ENCODE data around the gene PRR11.
"Not testable (repeated sequence)": the region's sequence is repeated elsewhere in the genome, so short reads cannot be mapped to it uniquely, and the experiment has no call there.

PRR11 gene

GRCh38 chr17:59152925-59153324, 2.6 kb upstream of the PRR11 start:
- DNase-seq = no peak

DNA sequence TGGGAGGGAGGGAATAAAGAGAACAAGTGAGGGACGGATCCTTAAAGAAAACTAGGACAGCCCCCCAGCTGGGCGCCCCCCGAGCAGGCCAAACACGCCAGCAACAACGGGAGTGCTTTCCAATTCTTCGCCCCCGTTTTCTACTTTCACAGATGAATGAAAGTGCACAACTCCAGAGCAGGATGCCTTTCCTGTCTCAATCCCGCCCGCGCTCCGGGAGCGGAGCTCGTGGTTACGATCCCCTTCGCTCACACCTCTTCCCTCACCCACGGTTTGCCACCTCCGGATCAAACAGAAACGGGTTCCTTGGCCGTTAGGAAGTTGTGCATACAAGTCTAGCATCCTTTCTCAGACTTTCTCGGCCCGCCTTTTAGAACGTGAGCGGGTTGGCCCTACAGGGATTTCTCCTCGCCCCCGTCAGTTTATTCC, 1.2 kb upstream of the PRR11 start:
- peak; percentile 63 for DNase-seq

DNA sequence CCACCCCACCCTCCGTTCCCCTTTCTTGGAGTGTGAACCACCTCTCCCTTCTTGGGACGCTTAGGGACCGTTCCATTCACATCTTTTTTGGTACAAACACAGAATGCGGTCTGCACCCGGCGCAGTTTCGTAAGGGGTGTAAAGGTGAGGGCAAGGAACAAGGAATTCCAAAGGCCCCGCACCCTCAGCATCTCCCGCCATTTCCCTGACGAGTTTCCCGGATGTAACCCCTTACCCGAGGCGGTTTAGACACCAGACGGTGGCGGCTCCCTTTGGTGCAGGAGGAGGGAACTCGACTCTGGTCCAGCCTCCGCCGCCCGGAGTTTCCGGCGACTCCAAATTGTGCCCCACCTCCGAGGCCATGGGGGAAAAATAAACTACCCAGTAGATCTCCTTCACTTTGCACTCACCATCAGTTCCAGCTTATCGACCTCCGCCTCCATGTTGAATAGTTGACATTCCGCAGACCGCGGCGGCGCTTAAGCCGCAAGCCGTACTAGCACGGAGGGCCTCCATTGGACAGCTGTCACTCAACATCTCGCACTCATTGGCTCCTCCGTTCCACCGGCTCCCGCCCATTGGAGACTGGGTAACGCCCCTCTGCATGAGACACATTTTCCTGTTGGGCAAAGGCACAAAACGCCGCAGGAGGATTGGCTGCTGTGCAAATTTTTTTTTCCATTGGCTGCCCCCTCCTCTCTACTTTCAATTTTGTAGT, 666 bp upstream of the PRR11 start, which contains the start of gene SKA2:
SKA2 (minus strand) TSS at position 466 of the 718 bp plus-strand sequence; CDS start at position 443, 23 bp downstream.
- no peak for DNase-seq

- DNase-seq = no peak
These were observed 4.8 kb downstream of the PRR11 start for GRCh38 chr17:59160157-59161025.

DNA sequence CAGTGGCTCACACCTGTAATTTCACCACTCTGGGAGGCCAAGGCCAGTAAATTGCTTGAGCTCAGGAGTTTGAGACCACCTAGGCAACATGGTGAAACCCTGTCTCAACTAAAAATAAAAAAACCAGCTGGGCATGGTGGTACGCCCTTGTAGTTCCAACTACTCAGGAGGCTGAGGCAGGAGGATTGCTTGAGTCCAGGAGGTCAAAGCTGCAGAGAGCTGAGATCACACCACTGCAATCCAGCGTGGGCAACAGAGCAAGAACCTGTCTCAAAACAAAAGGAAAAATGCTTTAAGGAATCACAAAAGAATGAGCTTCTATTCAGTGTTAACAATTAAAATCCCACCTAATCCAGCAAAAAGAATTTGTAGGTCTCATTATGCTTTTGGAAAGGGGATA, 5.9 kb downstream of the PRR11 start:
- no peak for DNase-seq

GRCh38 chr17:59165933-59166342, 10.4 kb downstream of the PRR11 start:
- peak; percentile 24 for DNase-seq

GRCh38 chr17:59167571-59168001, 12.0 kb downstream of the PRR11 start:
- peak; percentile 23 for DNase-seq

DNA sequence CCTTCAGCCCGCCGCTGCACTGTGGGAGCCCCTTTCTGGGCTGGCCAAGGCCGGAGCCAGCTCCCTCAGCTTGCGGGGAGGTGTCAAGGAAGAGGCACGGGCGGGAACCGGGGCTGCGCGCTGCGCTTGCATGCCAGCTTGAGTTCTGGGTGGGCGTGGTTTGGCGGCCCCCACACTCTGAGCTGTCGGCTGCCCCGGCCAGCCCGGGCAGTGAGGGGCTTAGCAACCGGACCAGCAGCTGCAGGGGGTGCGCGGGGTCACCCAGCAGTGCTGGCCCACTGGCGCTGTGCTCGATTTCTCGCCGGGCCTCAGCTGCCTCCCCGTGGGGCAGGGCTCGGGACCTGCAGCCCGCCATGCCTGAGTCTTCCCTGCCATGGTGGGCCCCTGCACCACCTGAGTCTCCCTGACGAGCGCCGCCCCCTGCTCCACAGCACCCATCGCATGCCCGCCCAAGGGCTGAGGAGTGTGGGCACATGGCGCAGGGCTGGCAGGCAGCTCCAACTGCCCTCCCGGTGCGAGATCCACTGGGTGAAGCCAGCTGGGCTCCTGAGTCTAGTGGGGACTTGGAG, 17.0 kb downstream of the PRR11 start:
- DNase-seq = no peak

DNA sequence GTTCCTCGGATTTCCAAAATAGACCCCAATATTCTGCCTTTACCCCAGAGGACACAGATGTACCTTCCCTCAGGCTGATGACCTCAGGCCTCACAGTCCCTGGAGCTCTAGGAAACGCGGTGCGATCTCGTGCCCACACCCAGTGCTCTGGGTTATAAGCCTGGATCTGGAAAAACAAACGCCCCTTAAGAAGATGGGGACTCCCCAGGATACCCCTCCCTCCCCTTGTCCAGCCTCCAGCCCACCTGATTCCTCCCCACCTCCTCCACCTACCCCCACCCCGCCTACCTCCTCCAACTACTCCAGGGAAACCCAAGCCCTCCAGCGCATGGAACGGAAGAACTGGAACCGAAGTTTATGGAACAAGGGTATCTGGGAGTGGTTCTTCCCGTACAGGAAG, 19.1 kb downstream of the PRR11 start:
- DNase-seq = no peak

- no peak for DNase-seq
These were observed 19.5 kb downstream of the PRR11 start for GRCh38 chr17:59175076-59175475.

- DNase-seq = peak; percentile 13
These were observed 22.9 kb downstream of the PRR11 start for GRCh38 chr17:59178266-59178985.

DNA sequence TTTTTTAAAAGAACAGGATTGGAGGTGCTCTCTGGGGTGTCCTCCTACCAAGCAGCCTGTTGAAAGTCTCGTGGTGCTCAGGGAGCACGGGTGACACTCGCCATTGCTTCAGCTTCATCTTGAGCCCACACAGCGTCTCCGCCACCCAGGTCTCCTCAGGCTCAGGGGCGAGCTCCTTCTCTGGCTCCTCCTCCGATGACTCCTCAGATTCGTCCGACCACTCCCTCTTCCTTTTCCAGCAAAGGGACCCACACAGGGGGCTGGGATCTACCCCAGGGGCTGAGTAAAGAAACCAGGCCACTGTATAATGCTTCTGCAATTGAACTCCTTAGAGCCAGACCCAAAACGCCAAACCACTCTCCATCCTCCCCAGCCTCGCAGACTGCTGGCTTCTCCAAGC, 24.1 kb downstream of the PRR11 start:
- not testable (repeated sequence) for DNase-seq

DNA sequence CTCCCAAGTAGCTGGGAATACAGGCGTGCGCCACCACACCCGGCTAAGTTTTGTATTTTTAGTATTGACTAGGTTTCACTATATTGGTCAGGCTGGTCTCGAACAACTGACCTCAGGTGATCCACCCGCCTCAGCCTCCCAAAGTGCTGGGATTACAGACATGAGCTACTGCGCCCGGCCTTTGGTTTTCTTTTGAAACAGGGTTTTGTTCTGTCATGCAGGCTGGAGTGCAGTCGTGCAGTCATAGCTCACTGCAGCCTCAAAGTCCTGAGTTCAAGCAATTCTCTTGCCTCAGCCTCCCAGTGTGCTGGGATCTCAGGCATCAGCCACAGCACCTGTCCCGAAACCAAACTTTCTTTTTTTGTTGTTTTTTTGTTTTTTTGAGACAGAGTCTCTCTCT, 25.1 kb downstream of the PRR11 start:
- no peak for DNase-seq

- no peak for DNase-seq
These were observed 25.9 kb downstream of the PRR11 start for GRCh38 chr17:59181481-59181880.

DNA sequence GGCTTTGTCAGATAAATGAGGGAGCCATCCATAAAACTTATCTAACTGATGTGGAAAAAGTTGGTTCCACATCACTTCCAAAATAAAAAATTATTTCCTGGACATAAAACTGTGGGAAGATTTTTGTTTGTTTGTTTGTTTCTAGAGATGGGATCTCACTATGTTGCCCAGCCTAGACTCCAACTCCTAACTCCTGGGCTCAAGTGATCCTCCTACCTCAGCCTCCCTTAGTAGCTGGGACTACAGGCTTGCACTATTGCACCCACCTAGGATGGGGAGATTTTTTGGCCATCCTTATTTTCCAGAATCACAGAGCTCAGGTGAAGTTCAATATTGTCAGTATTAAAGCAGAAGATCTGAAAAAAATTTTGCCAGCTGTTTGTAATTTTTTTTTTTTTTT, 30.5 kb downstream of the PRR11 start:
- no peak for DNase-seq

GRCh38 chr17:59186850-59187249, 31.3 kb downstream of the PRR11 start:
- no peak for DNase-seq

DNA sequence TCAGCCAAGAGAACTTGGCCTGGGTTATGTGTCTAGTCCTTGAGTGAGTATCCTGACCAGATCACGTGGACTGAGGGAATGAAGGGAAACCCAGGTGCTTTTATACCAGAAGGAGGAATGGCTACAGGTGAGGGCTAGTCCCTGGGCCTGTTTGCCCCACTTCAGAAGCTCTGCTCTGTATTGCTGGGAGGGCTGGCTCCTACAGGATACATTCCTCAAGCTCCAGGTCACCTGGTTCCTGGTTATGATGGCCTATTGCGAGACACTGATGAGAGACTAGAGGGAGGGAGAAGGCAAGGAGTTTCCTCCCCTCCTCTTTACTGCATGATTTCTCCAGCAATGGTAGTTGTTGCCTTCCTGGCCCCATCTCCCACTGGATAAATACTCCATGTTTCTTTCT, 35.3 kb downstream of the PRR11 start:
- no peak for DNase-seq

- DNase-seq = no peak
These were observed 37.9 kb downstream of the PRR11 start for GRCh38 chr17:59193336-59193862.

- no peak for DNase-seq
These were observed 43.9 kb downstream of the PRR11 start for GRCh38 chr17:59199398-59199797.

GRCh38 chr17:59202320-59202719, 46.8 kb downstream of the PRR11 start:
- no peak for DNase-seq

DNA sequence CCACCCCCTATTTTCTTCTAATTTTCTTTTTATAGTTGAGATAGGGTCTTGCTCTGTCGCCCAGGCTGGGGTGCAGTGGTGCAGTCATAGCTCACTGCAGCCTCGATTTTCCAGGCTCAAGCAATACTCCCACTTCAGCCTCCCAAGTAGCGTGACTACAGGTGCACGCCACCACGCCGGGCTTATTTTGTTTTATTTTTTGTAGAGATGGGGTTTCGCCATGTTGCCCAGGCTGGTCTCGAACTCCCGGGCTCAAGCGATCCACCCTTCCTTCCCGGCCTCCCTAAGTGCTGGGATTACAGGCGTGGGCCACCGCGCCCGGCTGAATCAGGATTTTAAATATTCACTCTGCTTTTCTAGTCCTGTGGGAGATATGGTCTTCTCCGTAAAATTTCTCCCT, 63.8 kb downstream of the PRR11 start:
- no peak for DNase-seq

DNA sequence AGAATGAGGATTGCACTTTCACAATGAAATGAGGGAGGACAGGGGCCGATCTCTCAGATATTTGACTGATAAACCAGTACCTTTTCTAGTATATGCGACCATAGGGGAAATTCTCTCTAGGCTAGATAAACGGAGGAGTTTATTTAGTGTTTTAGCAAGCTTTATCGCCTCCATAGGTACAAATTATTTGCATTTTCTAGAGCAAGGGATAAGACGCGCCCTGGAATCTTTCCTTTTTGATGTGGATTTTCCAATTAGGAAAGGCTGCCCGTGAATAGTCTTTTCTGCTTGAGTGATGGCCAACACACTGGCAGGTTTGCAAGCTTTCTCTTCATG, 64.4 kb downstream of the PRR11 start:
- DNase-seq = no peak
